Measurements from ENCODE around the gene SLC30A7.

Gene SLC30A7

DNA sequence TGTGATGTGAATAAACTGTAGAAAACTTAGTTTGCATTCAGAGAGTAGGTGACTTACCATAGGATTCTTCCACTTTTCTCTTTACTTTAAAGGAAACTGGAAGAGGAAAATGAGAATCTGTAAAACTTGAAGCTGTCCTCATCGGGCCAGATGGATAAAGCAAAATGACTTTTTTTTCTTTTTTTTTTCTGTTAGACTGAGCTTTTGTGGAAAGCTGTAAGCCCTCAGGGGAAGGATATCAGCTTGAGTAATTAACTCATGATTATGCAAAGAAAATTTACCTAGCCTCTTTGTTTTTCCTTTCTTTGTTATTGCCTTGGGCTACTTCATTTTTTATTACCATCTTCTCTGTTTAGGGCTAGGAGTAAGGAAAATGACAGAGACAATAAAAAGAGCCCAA lies 76.3 kb downstream of the SLC30A7 start:
- no peak for DNase-seq (ENCODE audit: low spot score)

DNA sequence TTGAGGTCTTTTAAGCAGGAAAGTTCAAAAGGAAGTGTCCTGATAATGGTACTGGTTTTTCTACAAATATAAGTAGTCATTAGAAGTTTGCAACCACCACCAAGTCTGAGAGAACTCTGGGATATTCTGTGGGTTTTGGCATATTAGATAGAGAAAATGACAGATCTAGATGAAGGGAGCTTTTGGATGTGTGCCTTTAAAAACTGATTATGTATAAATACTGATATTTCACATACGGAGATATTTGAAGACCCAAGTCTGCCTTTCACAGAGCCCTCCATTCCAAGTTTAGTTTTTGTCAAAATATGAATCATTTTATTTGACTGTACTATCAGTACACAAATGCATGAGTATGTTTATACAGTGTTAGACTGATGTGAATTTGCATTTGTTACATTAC lies 81.0 kb downstream of the SLC30A7 start:
- no peak for DNase-seq (ENCODE audit: low spot score)

DNA sequence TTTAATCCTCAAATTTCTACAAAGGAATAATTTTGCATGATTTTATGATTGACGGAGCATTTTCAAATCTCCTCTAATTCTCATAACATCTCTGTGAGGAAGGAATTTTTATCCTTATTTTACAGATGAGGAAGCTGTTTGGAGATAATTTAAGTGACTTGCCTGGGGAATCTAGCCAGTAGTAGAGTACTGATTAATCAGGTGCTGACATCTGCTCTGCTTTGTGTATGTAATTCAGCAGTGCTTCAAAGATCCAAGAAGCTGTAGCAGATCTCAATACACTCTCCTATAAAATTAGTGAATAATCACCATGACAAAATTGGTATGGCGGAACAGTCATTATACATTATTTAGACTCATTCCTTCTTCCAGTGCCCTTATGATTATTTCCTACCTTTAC lies 83.7 kb downstream of the SLC30A7 start:
- DNase-seq (ENCODE audit: low spot score), result no peak

DNA sequence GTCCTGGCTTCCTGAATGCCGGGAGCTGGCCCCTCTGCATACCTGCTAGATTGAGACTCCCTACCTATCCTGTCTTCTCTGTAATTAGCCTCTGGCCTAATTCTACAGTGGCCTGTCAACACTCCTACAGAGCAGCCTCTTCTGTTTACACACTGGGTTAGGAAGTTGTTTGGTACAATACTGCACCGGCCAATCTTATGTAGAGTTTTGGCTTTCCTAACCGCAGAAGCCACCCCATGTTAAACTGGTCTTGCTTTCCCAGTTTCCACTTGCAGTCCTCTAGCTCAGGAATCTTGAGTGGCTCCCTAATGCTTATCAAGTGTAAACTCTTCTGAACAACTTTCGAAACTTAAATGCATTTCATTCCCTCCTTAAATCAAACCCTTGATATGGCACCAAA lies 86.9 kb downstream of the SLC30A7 start:
- no peak for DNase-seq (ENCODE audit: low spot score)

DNA sequence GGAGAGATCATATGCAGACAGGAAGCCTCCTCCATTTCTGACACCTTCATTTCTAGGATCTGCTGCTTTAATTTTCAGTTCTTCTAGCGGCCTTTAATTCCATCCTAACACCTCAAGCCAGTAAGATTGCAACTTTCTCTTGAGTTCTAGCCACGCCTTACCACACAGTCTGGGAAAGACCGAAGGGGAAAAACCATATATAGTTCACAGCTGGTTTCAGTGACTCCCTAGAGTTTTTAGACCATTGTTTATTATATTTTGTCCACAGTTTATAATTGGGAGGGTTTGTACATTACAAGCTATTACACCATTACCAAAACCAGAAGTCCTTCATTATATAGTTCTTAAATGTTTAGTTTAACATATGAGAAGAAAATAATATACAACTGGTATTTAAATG lies 92.2 kb downstream of the SLC30A7 start:
- no peak for DNase-seq (ENCODE audit: low spot score)

DNA sequence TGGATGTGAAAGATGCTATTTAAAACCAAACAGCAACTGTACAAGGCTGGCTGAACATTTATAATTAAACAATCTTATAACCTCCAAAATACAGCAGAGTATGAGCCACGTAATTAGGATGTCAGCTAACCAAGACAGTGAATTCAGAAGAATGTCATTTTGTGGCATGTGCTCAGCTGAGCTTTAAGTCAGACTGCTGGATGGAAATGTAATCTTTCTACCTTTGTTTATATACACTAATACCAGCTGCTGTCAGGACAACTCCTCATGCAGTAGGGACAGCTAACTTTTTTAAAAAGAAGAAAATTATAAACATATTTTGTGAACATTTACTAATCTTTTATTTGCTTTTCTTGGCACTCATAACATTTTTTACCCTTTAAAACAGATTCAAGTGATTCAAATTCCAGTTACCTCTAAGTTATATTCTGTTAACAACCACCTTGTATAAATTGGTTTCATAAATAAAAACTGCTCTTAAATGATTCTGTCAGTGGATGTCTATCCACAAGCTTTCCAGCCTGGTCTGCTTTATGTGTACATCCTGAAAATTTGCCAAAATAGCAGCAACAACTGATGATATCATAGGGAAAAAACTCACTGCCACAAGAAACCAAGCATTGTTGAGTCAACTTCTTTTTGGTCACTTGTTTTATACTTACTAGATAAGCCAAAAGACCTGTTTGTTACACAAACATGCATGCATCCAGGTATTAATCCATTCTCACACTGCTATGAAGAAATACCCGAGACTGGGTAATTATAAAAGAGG lies 93.6 kb downstream of the SLC30A7 start:
- no peak for DNase-seq (ENCODE audit: low spot score)

DNA sequence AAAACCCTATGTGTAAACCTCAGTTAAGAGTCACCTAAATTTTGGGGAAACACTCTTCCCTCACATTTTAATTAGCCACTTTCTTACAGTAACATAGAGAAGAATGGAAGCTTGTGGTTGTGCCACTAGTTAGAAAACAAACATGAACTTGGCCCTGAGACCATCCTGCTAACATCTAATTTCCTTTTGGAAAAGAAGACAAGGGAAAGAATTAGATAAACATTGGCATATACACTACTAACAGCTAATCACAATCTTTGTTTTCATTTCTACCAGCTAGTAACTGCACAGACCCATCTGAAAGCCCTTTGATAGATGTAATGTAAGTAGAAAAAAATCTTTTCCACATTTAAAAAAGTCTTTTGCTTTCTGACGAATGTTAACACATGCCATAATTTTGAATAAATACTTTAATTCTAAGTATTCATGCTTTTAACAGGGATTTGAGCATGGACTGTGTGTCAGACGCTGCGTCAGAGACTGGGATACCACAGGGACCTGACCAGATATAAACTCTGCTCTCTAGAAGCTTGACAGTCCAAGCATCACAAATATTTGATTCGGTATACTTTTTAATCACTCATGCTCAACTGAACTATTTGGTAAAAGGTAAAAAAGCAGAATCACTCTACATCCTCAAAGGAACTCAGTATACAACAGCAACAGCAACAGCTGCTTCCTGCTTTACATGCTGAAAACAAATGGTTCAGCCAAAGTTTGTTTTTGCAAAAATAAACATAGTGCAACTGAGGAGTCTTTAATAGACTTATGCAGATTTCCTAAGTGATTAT lies 99.5 kb downstream of the SLC30A7 start:
- no peak for DNase-seq (ENCODE audit: low spot score)

DNA sequence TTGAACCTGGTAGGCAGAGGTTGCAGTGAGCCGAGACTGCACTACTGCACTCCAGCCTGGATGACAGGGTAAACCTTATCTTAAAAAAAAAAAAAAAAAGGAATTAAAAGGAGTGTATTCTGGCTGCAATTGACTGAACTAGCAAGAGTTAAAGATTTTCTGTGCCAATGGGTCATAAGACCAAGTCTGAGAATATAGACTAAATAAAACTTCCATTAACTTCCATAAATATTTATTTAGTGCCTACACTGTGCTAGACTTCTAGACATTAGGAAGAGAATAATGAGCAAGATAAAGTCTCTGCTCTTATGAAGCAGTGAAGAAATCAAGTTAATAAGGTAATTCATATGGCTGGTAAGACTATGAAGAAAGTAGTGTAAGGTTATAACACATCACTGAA lies 102.5 kb downstream of the SLC30A7 start:
- no peak for DNase-seq (ENCODE audit: low spot score)

DNA sequence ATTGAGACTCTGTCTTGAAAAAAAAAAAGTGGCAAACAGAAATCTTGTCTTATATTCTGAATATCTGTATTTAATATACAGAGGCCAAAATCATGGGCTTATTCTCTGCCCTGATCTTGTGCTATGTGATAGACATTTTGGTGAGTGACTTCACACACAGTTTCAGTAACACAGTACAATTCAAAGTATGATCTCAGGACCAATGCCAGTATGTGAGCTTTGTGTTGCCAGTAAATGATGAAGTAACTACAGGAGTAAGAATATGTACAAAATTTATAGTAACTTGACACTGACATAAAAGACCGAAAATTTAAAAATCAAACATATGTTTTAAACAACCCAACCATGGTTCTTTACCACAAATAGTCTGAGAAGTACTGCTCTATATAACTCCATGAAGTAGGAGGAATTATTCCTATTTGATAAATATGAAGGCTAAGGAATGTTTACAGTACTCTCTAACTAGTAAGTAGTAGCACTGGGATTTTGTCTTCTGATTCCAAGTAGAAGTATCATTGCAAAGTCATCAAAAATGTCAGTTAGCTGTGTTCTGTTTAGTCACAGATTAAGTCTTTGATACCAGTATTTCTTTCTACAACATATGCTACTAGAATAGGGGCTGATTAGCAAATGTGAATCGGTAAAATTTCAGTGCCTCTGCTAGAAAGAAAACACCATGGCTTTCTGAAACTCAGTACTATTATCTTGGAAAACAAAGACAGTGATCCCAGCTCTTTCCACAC lies 104.4 kb downstream of the SLC30A7 start:
- DNase-seq (ENCODE audit: low spot score), result no peak

DNA sequence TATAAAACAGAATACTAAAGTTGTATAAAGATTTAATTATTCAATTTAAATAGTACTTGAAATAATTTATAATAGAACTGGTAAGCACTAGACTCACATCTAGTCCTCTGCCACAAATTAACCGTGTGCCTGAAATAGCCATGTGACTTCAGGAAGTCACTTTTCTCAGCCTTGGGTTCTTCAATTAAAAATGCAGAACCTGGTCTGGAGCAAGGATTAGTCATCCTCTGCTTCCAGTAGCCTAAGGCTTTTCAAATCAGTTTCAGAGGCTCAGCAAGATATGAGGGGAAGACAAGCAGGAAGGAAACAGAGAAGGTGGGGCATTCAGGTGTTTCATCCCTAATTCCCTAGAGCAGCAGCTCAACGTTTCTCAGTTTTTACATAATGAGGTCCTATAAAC lies 106.7 kb downstream of the SLC30A7 start:
- DNase-seq (ENCODE audit: low spot score), result no peak

DNA sequence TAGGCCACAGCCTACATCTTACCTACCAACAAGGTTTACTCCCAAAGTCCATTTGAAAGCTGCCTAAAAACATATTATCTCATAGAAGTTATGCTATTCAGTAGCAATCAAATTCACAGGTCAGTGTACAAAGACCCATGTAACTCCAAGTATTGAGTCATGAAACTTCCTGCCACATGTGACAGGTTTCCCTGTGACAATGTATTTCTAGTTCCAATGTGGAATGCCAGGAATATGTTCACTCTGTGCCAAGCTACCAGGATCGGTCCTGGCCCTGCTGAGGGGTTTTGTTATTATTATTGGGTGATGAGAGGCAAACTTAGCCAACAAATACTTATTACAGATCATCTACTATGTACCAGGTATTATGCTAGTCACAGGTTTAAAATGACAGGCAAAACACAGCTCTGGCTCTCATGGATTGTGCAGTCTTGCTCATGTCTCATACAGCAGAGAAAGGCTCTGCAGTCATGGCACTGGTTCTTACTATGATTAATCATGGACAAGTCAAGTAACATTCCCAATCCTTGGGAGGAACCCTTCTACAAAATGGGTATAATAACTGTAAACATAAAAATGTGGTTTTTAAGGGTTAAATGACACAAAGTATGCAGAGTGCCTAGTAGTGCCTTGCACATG lies 107.2 kb downstream of the SLC30A7 start:
- no peak for DNase-seq (ENCODE audit: low spot score)

DNA sequence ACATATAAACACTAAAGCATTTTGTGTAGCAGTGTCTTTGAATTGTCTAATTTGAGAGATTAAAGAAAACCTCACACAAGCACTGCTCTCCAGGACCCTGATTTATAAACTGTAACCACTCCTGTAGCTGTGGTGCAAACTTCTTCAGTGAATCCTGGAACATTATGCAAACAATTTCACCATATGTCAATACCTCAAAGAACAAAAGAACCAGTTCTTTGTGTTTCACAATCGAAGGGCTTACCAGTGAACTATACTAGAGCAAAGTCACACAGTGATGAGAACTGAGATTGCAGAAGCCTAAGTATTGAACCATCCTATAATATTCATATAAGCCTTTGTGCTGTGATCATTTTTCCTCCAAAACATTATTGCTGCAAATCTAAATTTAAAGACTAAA lies 108.2 kb downstream of the SLC30A7 start:
- no peak for DNase-seq (ENCODE audit: low spot score)

DNA sequence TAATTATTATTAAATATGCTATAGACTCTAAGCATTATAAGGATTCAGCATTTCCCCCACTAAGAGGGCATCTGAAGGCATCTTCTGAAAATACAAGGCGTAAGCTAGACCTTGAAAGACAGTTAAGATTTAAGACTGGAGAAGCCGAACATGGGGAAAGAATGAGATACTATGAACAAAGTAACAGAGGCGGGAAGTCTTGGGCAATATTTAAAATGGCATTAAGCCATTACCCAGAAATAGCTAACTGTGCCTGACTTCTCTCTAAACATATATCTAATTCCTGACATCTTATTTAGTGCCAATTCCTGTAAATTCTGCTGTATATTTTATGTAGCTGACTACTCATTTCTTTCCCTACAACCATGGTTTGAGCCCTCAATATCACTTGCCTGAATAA lies 108.8 kb downstream of the SLC30A7 start:
- no peak for DNase-seq (ENCODE audit: low spot score)

DNA sequence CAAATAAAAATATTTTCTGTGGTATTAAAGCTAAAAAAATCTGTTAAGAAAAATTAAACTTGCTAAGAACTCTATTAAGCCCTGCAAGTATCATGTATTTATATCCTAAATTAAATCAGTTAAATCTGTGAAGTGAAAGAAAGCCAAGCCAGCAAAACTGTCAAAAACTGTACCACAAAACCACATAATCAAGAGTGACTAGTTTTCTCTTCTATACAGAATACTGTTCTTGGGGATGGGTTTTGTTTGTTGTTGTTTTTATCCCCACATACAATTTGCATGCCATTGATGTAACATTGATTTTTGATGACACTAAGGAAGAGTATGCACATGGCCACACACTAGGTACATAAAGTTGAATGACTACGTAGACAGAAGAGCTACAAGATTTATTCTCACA lies 109.3 kb downstream of the SLC30A7 start:
- no peak for DNase-seq (ENCODE audit: low spot score)

DNA sequence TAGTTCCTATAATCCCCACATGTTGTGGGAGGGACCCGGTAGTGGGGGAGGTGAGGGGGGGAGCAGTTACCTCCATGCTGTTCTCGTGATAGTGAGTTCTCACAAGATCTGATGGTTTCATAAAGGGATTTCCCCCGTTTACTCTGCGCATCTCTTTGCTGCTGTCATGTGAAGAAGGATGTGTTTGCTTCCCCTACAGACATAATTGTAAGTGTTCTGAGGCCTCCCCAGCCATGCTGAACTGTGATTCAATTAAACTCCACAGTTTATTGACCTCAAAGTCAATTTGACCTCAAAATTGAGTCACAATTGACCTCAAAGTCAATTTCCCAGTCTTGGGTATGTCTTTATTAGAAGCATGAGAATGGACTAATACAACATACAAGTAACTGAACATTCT lies 110.0 kb downstream of the SLC30A7 start:
- DNase-seq (ENCODE audit: low spot score), result no peak

DNA sequence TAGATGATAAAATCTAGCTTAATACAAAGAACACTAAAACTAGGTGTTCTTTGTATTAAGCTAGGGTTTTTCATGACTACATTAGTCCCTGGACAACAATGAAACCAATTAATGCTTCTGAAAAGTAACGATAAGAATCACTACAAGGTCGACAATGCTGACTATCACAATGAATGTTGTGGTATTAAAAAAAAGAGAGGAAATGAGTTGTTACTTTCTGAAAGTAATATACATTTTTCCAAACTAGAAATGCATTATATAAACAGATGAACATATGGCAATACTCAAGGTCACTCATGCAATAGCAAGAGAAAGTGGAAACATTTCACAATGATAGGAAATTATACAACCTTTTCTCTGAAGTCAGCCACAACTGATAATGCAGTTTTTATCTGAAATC lies 110.7 kb downstream of the SLC30A7 start:
- DNase-seq (ENCODE audit: low spot score), result no peak

DNA sequence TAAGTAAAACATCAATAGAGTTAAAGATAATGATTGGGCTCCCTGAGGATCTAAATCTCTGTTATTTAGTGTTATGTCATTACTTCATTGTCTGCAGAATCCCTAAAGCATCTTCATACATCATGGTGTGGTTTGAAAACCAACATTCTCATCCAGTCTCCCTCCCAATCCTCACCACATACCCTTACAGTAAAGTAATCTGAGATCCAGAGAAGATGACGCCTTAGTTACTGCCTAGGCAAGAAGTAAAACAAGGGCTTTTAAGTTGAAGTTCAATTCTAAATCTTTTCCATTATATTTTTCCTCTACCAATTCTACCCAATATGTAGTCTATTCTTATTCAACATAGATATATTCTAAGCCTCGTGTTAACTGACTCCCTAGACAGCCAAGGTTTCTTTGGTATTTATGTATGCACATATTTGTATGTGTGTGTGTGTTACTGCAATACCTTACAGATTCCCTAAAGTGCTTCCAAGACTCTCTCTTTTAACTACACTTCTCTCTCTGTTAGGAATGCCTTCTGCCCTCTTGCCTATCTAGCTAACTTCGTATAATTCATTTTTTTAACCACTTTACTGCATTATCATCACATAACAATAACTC lies 112.4 kb downstream of the SLC30A7 start:
- DNase-seq (ENCODE audit: low spot score), result no peak

DNA sequence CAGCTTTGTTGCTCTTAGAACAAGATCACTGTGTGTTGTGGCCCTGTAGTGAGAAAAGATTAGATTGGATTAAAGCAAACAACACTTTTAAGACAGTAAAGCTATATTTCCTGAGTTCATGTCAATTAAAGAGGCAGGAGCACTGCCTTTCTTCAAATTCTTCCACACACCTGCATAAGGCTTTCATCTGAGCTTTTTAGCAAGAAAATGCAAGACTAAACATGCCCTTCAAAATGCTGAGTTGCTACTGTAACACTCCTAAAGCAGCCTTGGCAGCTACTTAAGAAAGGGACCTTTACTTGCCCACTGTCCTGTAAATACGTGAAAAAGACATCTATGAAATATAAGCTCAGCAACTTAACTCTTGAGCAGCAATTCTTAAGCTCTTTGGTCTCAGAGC lies 117.9 kb downstream of the SLC30A7 start:
- no peak for DNase-seq (ENCODE audit: low spot score)

DNA sequence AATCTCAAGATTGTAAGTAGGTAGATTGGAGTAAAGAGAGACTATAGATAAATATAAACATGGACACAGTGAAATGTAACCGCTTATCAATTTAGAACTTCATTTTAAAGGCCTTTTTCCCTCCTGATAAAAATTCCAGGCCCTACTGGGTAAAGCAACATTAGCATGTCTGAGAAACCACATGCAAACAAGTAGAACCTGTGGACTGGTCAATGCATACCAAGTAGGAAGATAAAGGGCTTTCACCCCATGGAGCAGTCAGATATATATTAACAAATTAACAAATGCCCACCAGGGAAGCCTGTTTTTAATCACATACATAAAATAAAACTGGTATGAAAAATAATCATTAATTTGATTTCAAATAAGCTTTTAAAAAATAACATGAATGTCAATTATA lies 121.6 kb downstream of the SLC30A7 start:
- no peak for DNase-seq (ENCODE audit: low spot score)

DNA sequence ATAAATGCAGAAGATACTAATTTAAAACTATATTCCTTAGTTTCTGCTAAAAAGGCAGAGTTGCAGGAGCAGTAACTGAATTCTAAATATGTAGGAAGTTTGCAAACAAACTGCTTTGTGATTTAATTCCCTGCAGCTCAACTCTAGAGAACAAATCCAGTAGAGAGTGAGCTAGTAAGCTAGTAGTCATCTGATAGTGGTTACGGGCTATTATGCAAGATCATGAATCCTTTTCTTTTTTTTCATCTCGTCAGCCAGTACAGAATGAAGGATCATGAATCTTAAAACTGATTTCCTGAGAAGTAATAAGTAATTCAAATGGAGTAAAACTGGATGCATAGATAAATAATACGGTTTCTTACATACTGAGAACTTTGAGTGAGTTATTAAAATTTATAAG lies 126.4 kb downstream of the SLC30A7 start:
- no peak for DNase-seq (ENCODE audit: low spot score)

DNA sequence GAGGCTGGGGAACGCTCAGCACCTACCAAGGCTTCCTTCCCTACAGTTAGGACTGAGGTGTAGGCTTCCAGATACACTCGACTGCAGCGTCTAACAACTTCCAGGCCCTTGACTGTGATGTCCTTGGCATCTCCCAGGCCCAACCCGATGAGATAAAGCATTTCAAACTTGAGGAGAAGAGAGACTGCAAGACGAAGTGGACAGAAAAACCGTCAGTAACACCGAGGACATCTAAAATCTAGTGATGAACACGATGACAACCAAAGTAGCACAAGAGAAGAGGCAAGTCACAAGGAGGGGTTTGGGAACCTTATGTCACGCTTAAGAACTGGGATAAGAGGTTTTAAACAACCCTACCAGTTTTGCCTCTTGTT lies 129.4 kb downstream of the SLC30A7 start:
- DNase-seq (ENCODE audit: low spot score), result no peak
